Measurements from ENCODE around the gene MT1A. TPM values are rescaled to one million over a fixed set of nuclear protein-coding genes. Genes with fewer than 3 reads are reported as not detected.

The MT1A gene
- total RNA-seq, 1 experiment from 2014 or later: not detected

- Mint-ChIP-seq H3K27me3 (ENCODE audit: unreplicated experiment) (peaks cover 100% of the 10 kb centered on the region), H3K9me3 (ENCODE audit: low read depth, unreplicated experiment) (no peaks in the 10 kb centered on the region), H3K4me1 (ENCODE audit: low read depth, unreplicated experiment) (peaks cover 18% of the 10 kb centered on the region), H3K27ac (ENCODE audit: unreplicated experiment) (no peak overlapping the region), H3K4me3 (ENCODE audit: low read depth, unreplicated experiment) (no peak overlapping the region), H3K36me3 (ENCODE audit: insufficient read depth, unreplicated experiment) (peaks cover 19% of the 10 kb centered on the region)
- no peak for TF ChIP-seq CTCF (IDR thresholded peaks at IDR 0.05; ENCODE audit: unreplicated experiment)
- CTCF ChIA-PET: no interaction called here
- DNase-seq: no peak
- no TSS peak for BruUV-seq (replicated peaks)
- intact Hi-C loops (cut with micrococcal nuclease; ENCODE audit: unreplicated experiment): no loop called here
Measured at GRCh38 chr16:56634715-56635440, 3.6 kb upstream of the MT1A start.

GRCh38 chr16:56635441-56635967 lies 3.0 kb upstream of the MT1A start:
- BruUV-seq (replicated peaks): no TSS peak
- H3K4me3 Mint-ChIP-seq (ENCODE audit: low read depth, unreplicated experiment): no peak overlapping the region
- H3K36me3 Mint-ChIP-seq (ENCODE audit: insufficient read depth, unreplicated experiment): peaks cover 19% of the 10 kb centered on the region
- intact Hi-C loops (cut with micrococcal nuclease; ENCODE audit: unreplicated experiment): no loop called here
- no peak overlapping the region for H3K27ac Mint-ChIP-seq (ENCODE audit: unreplicated experiment)
- no peak for TF ChIP-seq CTCF (IDR thresholded peaks at IDR 0.05; ENCODE audit: unreplicated experiment)
- no peaks in the 10 kb centered on the region for H3K9me3 Mint-ChIP-seq (ENCODE audit: low read depth, unreplicated experiment)
- peaks cover 100% of the 10 kb centered on the region for H3K27me3 Mint-ChIP-seq (ENCODE audit: unreplicated experiment)
- CTCF ChIA-PET: no interaction called here
- H3K4me1 Mint-ChIP-seq (ENCODE audit: low read depth, unreplicated experiment): peaks cover 18% of the 10 kb centered on the region
- no peak for DNase-seq

DNA sequence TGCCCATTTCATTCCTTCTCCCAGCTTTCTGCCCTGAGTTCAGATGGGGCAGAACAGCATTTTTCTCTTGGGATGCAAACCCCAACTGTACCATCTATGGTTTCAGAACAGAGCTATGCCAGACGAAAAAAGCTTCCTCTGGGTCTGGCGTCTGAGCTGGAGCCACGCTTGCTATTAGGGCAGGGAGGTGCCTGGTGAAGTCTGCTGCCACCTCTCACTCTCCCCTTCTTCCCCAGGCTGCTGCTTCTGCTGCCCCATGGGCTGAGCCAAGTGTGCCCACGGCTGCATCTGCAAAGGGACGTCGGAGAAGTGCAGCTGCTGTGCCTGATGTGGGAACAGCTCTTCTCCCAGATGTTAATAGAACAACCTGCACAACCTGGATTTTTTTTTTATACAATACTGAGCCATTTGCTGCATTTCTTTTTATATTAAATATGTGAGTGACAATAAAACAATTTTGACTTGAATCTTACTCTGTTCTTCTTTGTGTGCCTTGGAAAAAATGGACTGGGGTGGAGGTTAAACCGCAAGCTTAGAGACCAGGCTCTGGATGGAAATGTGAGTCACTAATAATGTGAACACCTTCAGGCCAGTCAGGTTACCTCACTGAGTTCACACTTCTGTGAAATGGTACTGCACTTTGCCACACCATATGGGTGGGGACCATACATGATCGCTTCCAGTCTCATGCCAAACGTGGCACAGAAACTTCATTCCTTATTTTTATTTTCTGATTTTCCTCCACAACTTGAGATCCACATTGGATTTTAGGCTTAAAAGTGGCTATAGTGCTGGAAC lies 1.7 kb upstream of the MT1A start:
- Mint-ChIP-seq H3K27me3 (ENCODE audit: unreplicated experiment) (peaks cover 99% of the 10 kb centered on the region), H3K9me3 (ENCODE audit: low read depth, unreplicated experiment) (no peaks in the 10 kb centered on the region), H3K4me1 (ENCODE audit: low read depth, unreplicated experiment) (peaks cover 14% of the 10 kb centered on the region), H3K4me3 (ENCODE audit: low read depth, unreplicated experiment) (no peak overlapping the region), H3K36me3 (ENCODE audit: insufficient read depth, unreplicated experiment) (peaks cover 14% of the 10 kb centered on the region), H3K27ac (ENCODE audit: unreplicated experiment) (no peak overlapping the region)
- BruUV-seq (replicated peaks): no TSS peak
- DNase-seq: no peak
- CTCF ChIA-PET: interaction anchor here (0.7 kb wide), 1 partner anchor 28 kb away, joined by 3 read pairs; no protein-coding TSS in a partner anchor
- intact Hi-C loops (cut with micrococcal nuclease; ENCODE audit: unreplicated experiment): no loop called here
- TF ChIP-seq CTCF (IDR thresholded peaks at IDR 0.05; ENCODE audit: unreplicated experiment): no peak

- peak overlapping the region; percentile 72 for H3K4me3 Mint-ChIP-seq (ENCODE audit: low read depth, unreplicated experiment)
- H3K9me3 Mint-ChIP-seq (ENCODE audit: low read depth, unreplicated experiment): no peaks in the 10 kb centered on the region
- peaks cover 99% of the 10 kb centered on the region for H3K27me3 Mint-ChIP-seq (ENCODE audit: unreplicated experiment)
- H3K27ac Mint-ChIP-seq (ENCODE audit: unreplicated experiment): no peak overlapping the region
- BruUV-seq (replicated peaks): no TSS peak
- CTCF ChIA-PET: no interaction called here
- no peak for DNase-seq
- TF ChIP-seq CTCF (IDR thresholded peaks at IDR 0.05; ENCODE audit: unreplicated experiment): no peak
- intact Hi-C loops (cut with micrococcal nuclease; ENCODE audit: unreplicated experiment): no loop called here
- peaks cover 23% of the 10 kb centered on the region for H3K36me3 Mint-ChIP-seq (ENCODE audit: insufficient read depth, unreplicated experiment)
- peaks cover 27% of the 10 kb centered on the region for H3K4me1 Mint-ChIP-seq (ENCODE audit: low read depth, unreplicated experiment)
Measured at GRCh38 chr16:56639045-56639444, 579 bp downstream of the MT1A start.
